ENCODE results near the gene LAMA3. TPM values are rescaled to one million over a fixed set of nuclear protein-coding genes. Genes with fewer than 3 reads are reported as not detected.

The LAMA3 gene
- total RNA-seq, 8 experiments from 2014 or later = 0.22 to 20.5 (median 1.9) TPM

DNA sequence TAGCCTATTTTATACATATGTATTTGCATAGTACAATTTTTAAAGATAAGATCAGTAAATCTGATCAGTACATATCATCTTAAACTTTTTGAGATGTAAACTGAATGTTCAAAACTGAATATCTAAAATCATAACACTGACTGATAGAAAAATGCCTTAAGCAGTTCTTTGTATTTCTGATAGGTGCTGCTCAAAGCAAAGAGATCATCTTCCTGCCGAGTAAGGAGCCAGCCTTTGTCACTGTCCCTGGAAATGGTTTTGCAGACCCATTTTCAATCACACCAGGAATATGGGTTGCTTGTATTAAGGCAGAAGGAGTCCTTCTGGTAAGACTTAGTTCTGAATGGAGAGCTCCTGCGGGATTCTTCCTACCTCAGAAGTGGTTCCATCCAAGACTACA lies 135.0 kb downstream of the LAMA3 start:
- no peak for ATAC-seq (replicated peaks in 6 of 8)
- H3K4me1 ChIP-seq (replicated peaks in 1 of 2) = no peaks in the 10 kb centered on the region
- no peak overlapping the region for H3K27ac ChIP-seq
- in situ Hi-C loops (cut with MboI; ENCODE audit: low pct_unique_long_range_greater_than_20kb in 2 of 9, low sequenced_read_pairs in 9 of 9, unreplicated experiment in 9 of 9) = loop anchor here in 2 of 9 experiments (25.0 kb wide), 4 partner anchors 88 to 212 kb away; no protein-coding TSS in a partner anchor
- 50 to 100% (median 82%) methylated on average over 1 to 2 of the region's 2 CpGs; no CpG with 5 or more reads in 2 of the 10 experiments for WGBS, 10 experiments
- H3K4me3 ChIP-seq = no peak overlapping the region

- in situ Hi-C loops (cut with MboI; ENCODE audit: low pct_unique_long_range_greater_than_20kb in 2 of 9, low sequenced_read_pairs in 9 of 9, unreplicated experiment in 9 of 9) = loop anchor here in 2 of 9 experiments (25.0 kb wide), 4 partner anchors 88 to 212 kb away; no protein-coding TSS in a partner anchor
- H3K4me3 ChIP-seq = no peak overlapping the region
- no peak overlapping the region for H3K27ac ChIP-seq
- ATAC-seq (replicated peaks in 6 of 8) = peak in 2 of 8 experiments; percentile 30 to 42
- WGBS, 10 experiments = 33 to 100% (median 94%) methylated on average over 1 of the region's 1 CpG; no CpG with 5 or more reads in 4 of the 10 experiments
- H3K4me1 ChIP-seq (replicated peaks in 1 of 2) = no peaks in the 10 kb centered on the region
Observed at GRCh38 chr18:23824669-23825068, 135.4 kb downstream of the LAMA3 start.

- in situ Hi-C loops (cut with MboI; ENCODE audit: low pct_unique_long_range_greater_than_20kb in 2 of 9, low sequenced_read_pairs in 9 of 9, unreplicated experiment in 9 of 9) = no loop called here
- WGBS, 10 experiments = 52 to 100% (median 89%) methylated on average over 1 to 2 of the region's 2 CpGs
- Histone ChIP-seq H3K27ac (no peak overlapping the region), H3K4me1 (replicated peaks in 1 of 2) (no peaks in the 10 kb centered on the region), H3K4me3 (no peak overlapping the region)
- no peak for ATAC-seq (replicated peaks in 6 of 8)
Observed at GRCh38 chr18:23825496-23825895, 136.2 kb downstream of the LAMA3 start.

DNA sequence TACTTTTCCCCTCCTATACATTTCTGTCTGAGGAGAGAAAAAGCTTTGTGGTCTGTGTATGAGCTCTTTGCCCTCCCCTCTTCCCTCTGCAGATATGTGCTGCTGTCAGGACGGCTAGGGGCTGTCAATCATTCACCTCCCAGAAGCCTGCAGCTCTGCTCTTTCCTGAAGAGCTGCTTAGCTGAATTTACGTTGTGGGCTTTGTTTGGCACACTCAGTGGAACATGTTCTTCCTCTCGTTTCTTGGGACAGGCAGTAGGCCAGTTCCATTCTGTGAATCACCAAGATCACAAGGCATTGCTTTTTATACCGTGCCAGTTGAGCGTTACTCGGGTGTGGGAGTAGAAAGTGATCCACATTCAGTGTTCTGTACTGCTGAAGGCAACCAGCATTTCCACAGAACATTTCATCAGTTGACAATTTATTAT lies 136.7 kb downstream of the LAMA3 start:
- ATAC-seq (replicated peaks in 6 of 8) = peak in 2 of 8 experiments; percentile 52 to 69
- 14 to 85% (median 60%) methylated on average over 1 to 6 of the region's 6 CpGs; no CpG with 5 or more reads in 3 of the 10 experiments for WGBS, 10 experiments
- Histone ChIP-seq H3K27ac (no peak overlapping the region), H3K4me3 (no peak overlapping the region), H3K4me1 (replicated peaks in 1 of 2) (no peaks in the 10 kb centered on the region)
- in situ Hi-C loops (cut with MboI; ENCODE audit: low pct_unique_long_range_greater_than_20kb in 2 of 9, low sequenced_read_pairs in 9 of 9, unreplicated experiment in 9 of 9) = no loop called here

DNA sequence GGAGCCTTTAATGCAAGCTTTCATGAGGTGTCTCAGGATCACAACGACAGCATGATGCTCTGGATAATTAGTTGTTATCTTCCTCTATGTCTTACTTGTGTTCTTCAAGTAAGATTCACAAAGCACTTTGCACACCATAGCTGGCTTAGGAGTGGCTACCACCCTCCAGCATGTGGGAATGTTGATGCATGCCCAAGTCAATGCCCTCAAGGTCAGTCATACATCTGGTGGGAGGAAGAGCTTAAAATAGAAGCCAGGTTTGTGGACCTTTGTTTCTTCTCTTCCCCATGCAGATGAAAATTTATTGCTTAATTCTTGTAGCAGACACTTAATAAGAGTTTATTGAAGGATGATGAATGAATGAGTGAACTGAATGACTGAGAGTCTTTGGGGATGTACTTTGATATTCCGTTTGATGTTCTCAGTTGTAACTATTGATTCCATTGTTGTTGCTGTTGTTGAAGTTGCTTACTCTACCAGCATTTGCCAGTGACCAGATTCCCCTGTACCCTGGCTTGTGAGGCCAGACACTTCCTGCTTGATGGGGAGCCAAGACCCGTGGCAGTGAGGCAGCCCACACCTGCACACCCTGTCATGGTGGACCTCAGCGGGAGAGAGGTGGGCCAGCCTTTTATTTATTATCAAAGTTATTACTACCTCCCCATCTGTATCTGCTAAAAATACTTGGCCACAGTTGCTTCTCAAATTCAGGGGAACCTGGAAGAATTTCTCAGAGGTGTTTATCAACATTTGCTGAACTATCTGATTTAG lies 137.8 kb downstream of the LAMA3 start:
- in situ Hi-C loops (cut with MboI; ENCODE audit: low pct_unique_long_range_greater_than_20kb in 2 of 9, low sequenced_read_pairs in 9 of 9, unreplicated experiment in 9 of 9) = no loop called here
- peak in 2 of 8 experiments; percentile 16 to 25 for ATAC-seq (replicated peaks in 6 of 8)
- Histone ChIP-seq H3K4me1 (replicated peaks in 1 of 2) (no peaks in the 10 kb centered on the region), H3K4me3 (no peak overlapping the region), H3K27ac (no peak overlapping the region)
- 58 to 93% (median 80%) methylated on average over 1 to 4 of the region's 4 CpGs; no CpG with 5 or more reads in 3 of the 10 experiments for WGBS, 10 experiments

DNA sequence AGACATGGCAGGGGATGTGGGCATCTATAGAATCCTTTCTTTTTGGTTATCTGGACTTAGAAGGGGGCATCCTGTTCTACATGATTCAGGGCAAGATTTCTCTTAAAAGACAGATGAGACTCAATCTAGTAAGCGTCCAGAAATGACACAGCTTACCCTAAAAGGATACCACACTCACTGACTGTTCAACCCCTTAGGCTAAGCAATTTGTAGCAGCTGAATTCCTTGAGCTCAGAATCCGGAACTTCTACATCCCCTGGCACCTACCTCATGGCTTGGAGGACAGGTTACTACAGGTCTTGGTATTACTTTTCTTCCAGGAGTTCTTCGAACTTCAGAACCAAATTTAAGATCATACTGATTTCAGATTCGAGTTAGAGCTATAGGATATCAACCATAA lies 138.4 kb downstream of the LAMA3 start:
- Histone ChIP-seq H3K4me3 (no peak overlapping the region), H3K27ac (no peak overlapping the region), H3K4me1 (replicated peaks in 1 of 2) (no peaks in the 10 kb centered on the region)
- ATAC-seq (replicated peaks in 6 of 8) = no peak
- 60 to 100% (median 90%) methylated on average over 1 to 4 of the region's 4 CpGs for WGBS, 10 experiments
- in situ Hi-C loops (cut with MboI; ENCODE audit: low pct_unique_long_range_greater_than_20kb in 2 of 9, low sequenced_read_pairs in 9 of 9, unreplicated experiment in 9 of 9) = no loop called here

DNA sequence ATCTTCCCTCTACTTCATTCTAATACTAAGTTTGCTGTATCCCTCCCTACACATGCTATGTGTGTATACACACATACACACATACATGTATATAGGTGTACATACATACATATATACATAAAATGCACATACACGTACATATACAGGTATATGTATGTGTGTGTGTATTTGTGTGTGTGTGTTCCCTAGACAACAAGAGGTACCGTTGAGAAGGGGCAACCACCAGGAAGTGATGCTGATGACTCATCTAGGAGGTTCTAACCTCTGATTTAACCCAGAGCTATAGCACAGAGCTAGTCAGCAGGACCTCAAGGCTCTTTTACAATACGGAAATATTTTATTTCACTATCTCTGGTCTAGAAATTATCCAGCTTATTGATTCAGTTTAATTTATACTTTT lies 139.2 kb downstream of the LAMA3 start:
- H3K4me3 ChIP-seq = no peak overlapping the region
- H3K4me1 ChIP-seq (replicated peaks in 1 of 2) = no peaks in the 10 kb centered on the region
- ATAC-seq (replicated peaks in 6 of 8) = peak in 5 of 8 experiments; percentile 38 to 85 (median 57)
- H3K27ac ChIP-seq = no peak overlapping the region
- in situ Hi-C loops (cut with MboI; ENCODE audit: low pct_unique_long_range_greater_than_20kb in 2 of 9, low sequenced_read_pairs in 9 of 9, unreplicated experiment in 9 of 9) = no loop called here
- WGBS, 10 experiments = 0 to 100% (median 68%) methylated on average over 1 to 3 of the region's 3 CpGs; no CpG with 5 or more reads in 1 of the 10 experiments

- H3K4me1 ChIP-seq (replicated peaks in 1 of 2) = no peaks in the 10 kb centered on the region
- in situ Hi-C loops (cut with MboI; ENCODE audit: low pct_unique_long_range_greater_than_20kb in 2 of 9, low sequenced_read_pairs in 9 of 9, unreplicated experiment in 9 of 9) = no loop called here
- no peak overlapping the region for H3K4me3 ChIP-seq
- WGBS, 10 experiments = 45 to 86% (median 81%) methylated on average over 1 to 3 of the region's 3 CpGs; no CpG with 5 or more reads in 3 of the 10 experiments
- no peak for ATAC-seq (replicated peaks in 6 of 8)
- H3K27ac ChIP-seq = no peak overlapping the region
Observed at GRCh38 chr18:23832911-23833310, 143.7 kb downstream of the LAMA3 start.

- in situ Hi-C loops (cut with MboI; ENCODE audit: low pct_unique_long_range_greater_than_20kb in 2 of 9, low sequenced_read_pairs in 9 of 9, unreplicated experiment in 9 of 9) = no loop called here
- ATAC-seq (replicated peaks in 6 of 8) = no peak
- 70 to 100% (median 86%) methylated on average over 1 to 6 of the region's 6 CpGs; no CpG with 5 or more reads in 5 of the 10 experiments for WGBS, 10 experiments
- H3K4me3 ChIP-seq = no peak overlapping the region
- no peak overlapping the region for H3K27ac ChIP-seq
- H3K4me1 ChIP-seq (replicated peaks in 1 of 2) = no peaks in the 10 kb centered on the region
Observed at GRCh38 chr18:23833714-23834113, 144.5 kb downstream of the LAMA3 start.

- Histone ChIP-seq H3K27ac (no peak overlapping the region), H3K4me3 (no peak overlapping the region), H3K4me1 (replicated peaks in 1 of 2) (no peaks in the 10 kb centered on the region)
- WGBS, 10 experiments = 75 to 100% (median 94%) methylated on average over 2 to 3 of the region's 3 CpGs; no CpG with 5 or more reads in 6 of the 10 experiments
- ATAC-seq (replicated peaks in 6 of 8) = peak in 2 of 8 experiments; percentile 47 to 61
- in situ Hi-C loops (cut with MboI; ENCODE audit: low pct_unique_long_range_greater_than_20kb in 2 of 9, low sequenced_read_pairs in 9 of 9, unreplicated experiment in 9 of 9) = no loop called here
Observed at GRCh38 chr18:23835091-23835490, 145.8 kb downstream of the LAMA3 start.

GRCh38 chr18:23835506-23835905 lies 146.3 kb downstream of the LAMA3 start:
- H3K4me1 ChIP-seq (replicated peaks in 1 of 2) = no peaks in the 10 kb centered on the region
- no peak overlapping the region for H3K4me3 ChIP-seq
- 75 to 100% (median 84%) methylated on average over 1 to 4 of the region's 4 CpGs; no CpG with 5 or more reads in 2 of the 10 experiments for WGBS, 10 experiments
- H3K27ac ChIP-seq = no peak overlapping the region
- ATAC-seq (replicated peaks in 6 of 8) = no peak
- in situ Hi-C loops (cut with MboI; ENCODE audit: low pct_unique_long_range_greater_than_20kb in 2 of 9, low sequenced_read_pairs in 9 of 9, unreplicated experiment in 9 of 9) = no loop called here

DNA sequence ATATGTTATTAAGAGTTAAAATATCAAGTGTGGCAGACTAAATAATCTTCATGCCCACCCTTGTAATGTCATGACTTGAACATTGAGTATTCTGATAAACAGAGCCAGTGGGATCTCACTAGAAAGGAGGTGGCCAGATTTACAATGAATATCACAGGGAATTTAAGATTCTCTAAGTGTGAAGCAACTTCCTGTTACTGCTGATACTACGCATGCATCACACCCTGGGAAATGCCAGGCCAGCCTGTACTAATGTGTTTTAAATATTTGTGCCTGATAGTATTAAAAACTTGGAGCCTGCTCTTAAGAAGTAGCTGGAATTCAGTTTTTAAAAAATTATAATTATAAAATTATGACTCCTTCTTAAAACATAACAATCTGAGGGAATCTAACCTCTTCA lies 148.3 kb downstream of the LAMA3 start:
- Histone ChIP-seq H3K4me1 (replicated peaks in 1 of 2) (no peaks in the 10 kb centered on the region), H3K4me3 (no peak overlapping the region), H3K27ac (no peak overlapping the region)
- WGBS, 10 experiments = 0 to 100% (median 33%) methylated on average over 1 of the region's 1 CpG; no CpG with 5 or more reads in 5 of the 10 experiments
- in situ Hi-C loops (cut with MboI; ENCODE audit: low pct_unique_long_range_greater_than_20kb in 2 of 9, low sequenced_read_pairs in 9 of 9, unreplicated experiment in 9 of 9) = no loop called here
- peak in 2 of 8 experiments; percentile 97 to 99 for ATAC-seq (replicated peaks in 6 of 8)

GRCh38 chr18:23838233-23838632 lies 149.0 kb downstream of the LAMA3 start:
- WGBS, 10 experiments = 0 to 100% (median 79%) methylated on average over 1 to 2 of the region's 2 CpGs; no CpG with 5 or more reads in 2 of the 10 experiments
- in situ Hi-C loops (cut with MboI; ENCODE audit: low pct_unique_long_range_greater_than_20kb in 2 of 9, low sequenced_read_pairs in 9 of 9, unreplicated experiment in 9 of 9) = no loop called here
- Histone ChIP-seq H3K4me3 (no peak overlapping the region), H3K27ac (no peak overlapping the region), H3K4me1 (replicated peaks in 1 of 2) (no peaks in the 10 kb centered on the region)
- no peak for ATAC-seq (replicated peaks in 6 of 8)
